ENCODE data around the gene TFF2.

TFF2 gene

DNA sequence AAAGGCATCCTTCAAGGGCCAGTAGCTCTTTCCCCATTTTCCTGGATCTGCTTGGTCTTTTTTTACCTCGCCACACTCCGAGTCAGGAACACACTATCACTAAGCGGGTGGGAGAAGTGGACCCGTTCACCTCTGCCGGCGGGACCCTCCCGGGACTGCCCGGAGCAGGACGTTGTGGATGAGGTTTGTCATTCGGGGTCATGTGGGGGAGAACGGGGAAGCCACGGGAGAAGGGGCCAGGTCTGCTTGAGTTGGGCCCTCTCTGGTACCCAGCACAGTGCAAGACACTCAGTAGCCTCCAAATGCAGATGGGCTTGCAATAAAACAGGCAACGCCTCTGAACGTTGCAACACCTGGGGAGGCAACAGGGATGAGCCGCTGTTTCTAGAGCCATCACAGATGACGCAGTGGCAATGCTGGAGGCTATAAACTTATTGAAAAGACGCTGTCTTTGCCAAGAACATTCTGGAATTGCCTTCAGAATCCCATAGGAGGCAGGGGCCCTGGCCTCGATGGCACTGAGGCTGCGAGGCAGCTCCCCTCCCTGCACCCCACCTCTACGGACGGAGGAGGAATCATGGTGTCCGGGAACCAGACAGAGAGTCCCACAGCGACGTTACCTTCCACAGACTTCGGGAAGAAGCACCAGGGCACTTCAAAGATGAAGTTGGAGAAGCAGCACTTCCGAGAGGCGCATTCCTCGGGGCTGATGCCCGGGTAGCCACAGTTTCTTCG is 3.8 kb downstream of the TFF2 start:
- no peak for DNase-seq

DNA sequence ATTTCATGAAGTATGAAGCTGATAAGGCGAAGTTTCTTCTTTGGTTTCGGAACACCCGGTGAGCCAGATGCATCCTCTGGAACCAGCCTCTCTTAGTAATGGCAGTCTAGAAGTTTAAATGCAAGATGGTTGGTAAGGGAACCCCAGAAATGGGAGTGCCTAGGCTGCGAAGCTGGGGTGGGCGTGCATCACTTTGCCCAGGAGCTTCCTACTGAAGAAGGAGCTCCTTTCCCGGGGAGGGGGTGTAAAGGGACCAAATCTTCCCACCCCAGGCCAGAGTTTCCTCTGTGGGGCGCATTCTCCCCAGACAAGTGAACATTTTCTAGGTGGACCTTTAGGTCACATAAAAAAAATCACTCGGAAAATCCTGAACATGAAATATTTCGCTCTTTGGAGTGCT is 4.4 kb downstream of the TFF2 start:
- no peak for DNase-seq

DNA sequence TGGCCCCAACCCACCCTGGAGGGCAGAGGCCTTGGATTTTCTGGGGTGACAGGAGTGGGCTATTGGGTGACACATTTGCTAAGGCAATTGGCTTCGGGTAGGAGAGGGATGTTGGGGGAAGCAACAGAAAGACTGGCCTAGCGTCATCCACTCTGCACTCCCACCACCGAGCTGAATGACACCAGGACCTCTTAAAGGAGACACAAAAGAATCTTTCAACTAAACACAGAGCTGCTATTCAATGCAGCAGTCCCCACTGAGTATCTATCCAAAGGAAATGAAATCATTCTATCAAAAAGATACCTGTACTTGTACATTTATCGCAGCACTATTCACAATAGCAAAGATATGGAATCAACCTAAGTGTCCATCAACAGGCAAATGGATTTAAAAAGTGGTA is 6.2 kb downstream of the TFF2 start:
- DNase-seq = no peak

DNA sequence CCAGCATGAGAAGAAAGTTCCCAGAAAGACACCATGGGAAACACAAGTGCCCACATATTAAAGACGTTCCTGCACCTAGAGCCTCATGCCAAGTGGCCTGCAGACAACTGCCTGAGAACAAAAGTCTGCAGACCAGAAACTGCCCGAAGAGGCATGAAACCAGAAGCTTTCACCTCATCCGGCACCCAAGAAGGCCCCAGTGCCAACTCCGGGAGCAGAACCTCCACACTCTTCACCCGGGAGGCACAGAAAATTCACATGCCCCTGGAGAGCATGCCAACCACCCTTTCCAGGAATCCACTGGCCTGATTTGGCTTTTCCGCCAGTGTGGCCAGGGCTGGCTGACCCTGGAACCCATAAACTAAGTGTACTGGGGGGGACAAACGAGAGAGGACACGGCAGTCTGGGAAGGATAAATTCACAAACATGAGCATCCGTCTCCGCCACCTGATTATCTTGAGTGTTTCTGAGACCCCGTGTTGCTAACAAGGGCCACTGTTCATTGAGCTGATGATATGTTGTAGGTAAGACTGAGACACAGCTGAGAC is 6.8 kb downstream of the TFF2 start:
- DNase-seq = no peak

DNA sequence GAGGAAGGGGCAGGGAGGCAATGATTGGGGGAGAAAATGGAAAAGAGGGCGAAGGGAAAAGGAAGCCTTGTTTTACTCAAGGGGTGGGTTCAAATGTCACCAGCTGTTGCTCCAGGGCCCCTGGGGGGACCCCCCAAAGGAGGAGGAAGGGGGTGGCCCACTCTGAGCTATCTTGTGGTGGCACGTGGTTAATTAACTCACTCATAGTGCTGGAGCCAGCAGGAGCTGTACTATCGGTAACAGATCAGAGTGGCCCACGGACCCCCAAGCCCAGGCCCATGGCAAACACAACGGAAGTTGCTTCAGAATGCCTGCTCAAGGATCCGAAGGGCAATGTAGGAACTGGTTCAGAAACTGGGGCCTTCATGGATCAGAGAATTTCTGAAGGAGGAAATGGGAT is 7.2 kb downstream of the TFF2 start:
- no peak for DNase-seq

DNA sequence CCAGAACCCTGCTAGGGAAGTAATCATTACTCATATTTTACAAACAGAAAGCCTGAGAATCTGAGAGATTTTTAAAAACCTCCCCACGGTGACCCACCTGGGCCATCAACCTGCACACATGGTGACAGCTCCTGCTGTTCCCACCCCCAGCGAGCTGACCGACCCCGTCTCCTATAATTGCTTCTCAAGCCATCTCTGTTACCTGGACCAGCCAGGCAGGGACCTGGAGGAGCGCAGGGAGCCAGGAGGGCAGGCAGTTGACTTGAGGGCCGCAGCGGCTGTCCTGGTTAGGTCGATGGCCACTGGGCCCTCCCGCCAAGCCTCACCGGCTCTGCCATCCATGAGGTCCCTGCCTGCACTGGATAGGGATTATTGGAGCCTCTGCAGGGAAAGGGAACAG is 7.7 kb downstream of the TFF2 start:
- DNase-seq = no peak

DNA sequence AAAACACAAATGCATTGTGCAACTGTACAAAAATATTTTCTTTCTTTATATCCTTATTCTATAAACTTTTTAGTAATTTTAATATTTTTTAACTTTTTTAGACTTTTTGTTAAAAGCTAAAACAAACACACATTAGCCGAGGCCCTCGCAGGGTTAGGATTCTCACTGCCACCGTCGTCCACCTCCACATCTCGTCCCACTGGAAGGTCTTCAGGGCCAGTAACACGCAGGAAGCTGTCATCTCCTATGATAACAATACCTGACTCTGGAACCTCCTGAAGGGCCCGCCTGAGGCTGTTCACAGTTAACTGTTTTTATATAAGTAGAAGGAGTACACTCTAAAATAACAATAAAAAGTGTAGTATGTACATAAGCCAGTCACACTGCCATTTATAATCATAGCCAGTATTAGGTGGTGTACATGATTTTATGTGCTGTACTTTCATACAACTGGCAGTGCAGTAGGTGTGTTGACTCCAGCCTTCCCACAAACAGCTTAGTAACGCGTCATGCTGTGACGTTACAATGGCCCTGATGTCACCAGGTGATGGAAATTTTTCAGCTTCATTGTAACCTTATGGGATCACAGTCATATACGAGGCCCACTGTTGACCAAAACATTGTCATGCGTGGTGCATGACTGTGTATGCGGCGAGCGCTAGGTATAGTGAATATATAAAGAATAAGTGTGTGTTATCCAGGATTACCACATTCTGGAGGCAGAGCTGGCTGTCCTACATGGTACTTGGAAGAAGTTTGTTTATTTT is 8.8 kb downstream of the TFF2 start:
- DNase-seq = no peak

DNA sequence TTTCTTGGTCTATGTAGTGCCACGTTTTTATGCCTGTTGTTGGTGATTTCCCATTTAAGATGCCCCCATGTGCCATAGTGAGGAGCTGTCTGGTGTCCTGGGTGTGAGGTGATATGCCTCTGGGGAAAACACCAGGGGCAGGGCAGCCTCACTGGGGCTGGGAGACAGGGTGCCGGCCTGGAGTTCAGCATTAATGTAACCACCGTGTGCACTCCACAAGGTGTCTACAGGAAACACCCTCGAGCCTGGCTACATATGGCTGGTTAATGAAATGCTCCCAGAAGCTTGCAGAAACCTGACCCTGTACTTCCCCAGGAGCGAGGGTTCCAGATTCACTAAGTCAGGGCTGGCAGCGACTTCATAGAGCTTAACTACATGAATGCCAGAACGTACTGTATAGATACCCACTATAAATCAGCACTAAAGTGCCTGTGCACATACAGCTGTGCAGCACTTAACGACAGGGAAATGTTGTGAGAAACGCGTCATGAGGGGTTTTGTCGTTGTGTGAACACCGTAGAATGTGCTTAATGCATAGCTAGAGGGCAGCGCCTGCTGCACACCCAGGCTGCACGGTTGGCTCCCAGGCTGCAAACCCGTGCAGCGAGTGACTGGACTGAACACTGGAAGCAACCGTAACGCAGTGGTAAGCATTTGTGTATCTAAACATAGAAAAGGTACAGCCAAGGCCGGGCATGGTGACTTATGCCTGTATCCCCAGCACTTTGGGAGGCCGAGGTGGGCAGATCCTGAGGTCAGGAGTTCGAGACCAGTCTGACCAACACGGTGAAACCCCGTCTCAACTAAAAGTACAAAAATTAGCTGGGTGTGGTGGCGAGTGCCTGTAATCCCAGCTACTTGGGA is 10.4 kb downstream of the TFF2 start:
- no peak for DNase-seq

DNA sequence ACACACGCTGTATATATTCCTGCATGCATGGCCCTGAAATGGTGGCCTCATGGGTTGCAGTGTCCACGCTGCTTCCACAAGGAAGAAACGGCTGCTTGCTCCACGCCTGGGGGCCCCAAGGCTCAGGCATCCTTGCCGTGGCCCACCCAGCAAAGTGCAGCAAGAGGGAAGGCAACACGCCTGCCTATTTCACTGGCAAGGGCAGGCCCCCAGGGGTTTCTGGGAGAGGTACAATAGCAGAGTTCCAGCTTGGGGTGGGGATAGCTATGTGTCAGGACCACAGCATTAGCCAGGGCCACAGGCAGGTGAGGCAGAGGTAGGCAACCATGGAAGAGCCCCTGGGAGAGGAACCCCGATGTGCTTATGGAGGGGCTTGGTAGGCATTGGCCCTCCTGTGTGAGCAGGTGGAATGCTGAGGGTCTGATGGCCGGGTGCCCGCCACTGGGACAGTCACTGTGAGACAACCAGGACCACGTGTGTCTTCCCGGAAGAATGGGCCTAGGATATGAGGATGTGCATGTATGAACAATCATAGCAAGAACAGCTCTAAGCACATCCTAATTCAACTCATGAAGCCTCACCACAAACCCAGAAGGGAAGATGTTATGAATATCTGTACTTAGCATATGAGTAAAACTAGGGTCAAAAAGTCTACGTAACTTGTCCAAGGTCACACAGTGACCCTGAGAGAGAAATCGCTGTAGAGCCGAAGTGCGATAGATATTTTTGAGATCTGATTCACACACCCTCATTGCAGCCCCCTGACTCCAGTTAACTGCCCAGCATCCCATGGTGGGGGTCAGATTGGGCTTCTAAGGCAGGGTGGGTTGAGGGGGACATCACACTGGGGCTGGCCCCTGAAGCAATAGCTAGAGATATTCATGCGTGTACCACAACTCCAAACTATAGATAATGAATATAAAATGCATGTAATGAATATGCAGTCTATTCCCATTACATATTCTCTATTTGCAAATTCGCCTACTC is 11.8 kb downstream of the TFF2 start:
- DNase-seq = no peak

DNA sequence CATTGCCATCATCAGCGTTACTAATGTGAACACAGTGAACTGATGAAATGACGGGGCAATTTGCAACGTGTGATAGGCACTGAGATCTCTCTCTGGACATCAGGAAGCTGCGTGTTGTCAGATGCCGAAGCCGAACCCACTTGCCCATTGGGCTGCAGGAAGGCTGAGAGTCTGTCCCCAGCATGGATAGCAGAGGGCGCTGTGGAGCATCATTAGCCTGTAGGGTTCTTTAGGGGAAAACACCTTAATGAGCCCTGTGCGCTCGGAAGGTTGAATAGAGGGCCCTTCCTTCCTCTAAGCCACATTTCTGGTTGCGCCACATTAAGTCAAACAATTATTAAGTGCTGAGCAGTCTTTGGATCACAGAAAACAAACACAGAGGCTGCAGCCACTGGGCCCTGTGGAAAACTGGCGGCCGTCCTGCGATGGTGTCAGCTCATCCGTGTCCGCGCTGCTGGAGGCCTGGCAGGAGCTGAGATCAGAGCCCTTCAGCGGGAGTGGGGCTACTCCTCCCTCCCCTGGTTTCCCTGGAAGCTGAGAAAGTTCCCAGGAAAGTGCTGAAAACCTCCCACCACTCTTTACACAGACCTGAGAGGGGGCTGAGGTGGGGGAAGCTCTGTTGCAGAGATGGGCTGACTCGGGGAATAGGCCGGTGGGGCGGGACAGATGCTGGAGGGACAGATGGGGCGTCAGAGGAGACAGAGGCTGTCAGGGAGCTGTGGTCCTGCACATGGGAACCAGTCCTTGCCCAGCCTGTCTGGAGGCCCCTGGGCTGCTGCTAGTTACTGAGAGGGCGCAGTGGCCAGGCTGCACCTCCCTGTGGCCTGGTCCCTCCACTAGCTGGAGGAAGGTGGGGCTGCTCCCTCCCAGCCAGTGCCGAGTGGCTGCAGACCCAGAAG is 12.7 kb downstream of the TFF2 start:
- peak in 41 of 56 donors; percentile 5 to 73 (median 42) for DNase-seq

DNA sequence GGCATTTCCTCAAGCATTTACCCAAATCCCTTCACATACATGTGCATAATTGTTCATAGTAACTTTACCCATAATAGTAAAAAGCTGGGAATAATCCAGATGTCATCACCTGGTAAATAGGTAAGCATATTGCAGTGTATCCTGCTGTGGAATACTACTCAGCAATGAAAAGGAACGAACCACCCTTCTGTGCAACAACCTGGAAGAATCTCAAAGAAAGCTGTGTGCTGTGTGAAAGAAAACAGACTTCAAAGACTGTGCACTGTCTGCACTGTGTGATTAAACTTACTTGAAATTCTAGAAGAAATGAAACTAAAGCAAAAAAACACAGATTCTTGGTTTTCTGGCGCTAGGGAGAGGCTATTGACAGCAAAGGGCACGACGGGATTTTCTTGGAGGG is 13.5 kb downstream of the TFF2 start:
- no peak for DNase-seq

DNA sequence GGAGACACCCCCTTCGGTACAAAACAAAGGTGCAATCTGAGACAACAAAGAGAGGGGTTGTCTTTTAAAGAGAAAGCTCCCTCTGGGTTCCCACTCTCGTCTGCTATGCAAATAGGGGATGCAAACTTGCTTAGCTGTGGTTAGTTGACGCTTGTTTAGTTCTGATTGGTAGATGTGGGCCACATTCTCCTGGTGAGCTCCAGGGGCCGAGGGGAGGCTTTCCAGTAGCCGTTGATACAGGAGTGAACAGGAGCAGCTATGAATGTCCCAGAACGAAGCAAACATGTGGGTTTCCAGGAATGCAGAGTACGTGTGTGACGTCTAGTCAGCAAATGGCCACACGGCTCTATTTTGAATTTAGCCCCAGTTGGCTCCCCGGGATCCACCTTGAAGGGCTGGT is 14.7 kb downstream of the TFF2 start:
- no peak for DNase-seq

DNA sequence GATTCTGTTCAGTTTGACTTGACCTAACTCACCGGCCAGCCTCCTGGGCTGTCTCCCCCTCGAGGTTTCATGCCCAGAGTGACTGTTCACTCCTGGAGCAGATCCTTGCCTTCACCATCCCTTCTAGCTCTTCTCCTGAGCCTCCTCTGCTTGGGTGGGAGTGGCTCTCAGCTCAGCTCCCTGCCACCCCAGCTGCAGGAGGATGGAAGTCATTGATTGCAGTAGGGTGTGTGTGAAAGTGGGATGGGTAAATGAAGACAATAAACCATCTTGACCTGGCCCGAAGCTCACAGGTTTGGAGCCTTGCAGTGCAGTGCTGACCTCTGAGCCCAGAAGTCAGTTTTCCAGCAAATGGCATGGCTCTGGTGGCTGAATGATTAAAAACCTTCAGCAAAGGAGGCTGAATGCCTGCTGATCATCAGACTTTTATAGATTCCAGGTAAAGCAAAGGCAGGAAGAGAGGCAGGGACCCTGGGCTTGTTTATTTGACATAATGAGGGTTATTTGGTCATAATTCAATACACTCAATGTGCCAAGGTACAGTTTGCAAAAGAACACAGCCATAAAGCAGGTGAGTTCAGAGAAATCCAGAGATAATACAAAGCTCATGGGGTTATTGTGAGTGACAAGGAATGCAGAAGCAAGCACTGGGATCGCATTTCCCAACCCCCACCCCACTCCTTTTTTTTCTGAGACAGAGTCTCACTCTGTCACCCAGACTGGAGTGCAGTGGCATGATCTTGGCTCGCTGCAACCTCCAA is 18.1 kb downstream of the TFF2 start:
- DNase-seq = no peak

DNA sequence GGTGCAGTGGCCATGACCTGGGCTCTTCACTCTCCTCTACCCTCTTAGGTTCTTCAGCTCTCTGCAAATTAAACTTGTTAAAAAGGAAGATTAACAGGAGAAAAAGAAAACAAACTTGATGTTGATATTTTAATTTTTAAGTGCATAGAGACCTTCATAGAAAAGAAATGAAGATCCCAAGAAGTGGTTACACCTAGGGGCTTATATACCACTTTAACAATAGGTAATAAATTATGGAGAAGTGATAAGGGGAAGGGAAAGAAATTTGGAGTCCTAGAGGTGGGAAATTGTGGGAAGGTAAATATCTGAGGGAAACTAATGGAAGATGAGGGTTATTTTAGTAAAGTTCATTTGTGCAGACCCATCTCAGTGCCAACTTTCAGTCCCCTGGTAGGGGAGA is 19.1 kb downstream of the TFF2 start:
- DNase-seq = no peak

DNA sequence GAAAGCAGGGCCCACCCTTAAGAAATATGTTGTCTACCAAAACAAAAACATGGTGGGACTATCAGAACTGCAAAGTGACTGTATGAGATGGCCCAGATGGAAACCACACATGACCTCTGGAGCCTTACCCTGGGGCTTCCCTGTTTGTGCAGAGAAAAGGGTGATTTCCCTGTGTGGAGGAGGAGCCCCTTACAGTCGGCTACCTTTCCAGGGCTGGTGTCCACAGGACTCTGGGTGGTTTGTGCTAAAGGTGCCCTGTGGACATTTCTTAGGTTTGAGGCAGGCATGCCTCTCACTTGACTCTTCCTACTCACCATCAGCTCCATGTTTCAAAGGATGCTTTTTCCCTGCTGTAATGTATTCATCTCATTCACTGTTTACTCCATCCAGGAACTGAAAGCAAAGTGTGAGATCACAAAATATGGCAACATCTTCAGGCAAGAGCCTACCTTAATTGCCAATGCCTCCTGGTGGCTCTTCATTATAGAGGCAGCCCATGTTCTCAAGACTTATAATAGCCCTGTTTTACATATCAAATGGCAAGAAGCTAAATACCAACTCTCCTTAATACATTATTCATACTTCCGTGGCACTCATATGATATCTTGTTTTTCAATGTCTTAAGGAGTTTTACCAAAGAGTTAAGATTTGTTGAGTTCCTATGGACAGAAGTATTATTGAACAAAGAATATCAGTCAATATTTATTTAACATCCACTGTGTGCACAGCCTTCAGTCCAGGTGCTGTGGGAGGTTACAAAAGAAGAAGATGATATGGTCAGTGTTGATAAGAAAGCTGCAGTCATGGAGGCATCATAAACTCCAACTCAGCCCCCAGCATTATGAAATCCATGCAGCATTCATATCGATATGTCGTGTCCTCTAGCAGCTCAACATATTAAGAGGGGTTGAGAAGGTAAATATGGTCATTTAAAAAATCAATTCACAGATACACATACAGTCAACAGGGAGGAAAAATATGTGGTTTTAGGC is 20.1 kb downstream of the TFF2 start:
- DNase-seq = no peak

DNA sequence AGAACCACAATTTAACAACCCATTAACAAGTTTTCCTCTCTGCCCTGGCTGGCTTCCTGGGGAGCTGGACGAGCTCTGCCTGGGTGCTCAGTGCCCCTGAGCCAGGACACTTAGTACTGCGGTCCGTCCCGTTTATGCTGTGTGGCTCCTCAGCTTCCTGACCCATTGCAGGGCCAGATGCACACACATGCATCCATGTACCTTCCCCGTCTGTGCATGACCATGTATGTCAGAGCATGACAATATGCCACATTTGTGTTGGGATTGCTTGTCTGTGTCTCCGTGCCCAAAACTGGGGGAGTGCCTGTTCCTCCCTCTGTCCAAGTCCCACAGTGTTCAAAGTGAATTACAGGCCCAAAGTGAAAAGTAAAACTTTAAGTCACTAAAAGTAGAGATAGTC is 25.9 kb downstream of the TFF2 start:
- no peak for DNase-seq

DNA sequence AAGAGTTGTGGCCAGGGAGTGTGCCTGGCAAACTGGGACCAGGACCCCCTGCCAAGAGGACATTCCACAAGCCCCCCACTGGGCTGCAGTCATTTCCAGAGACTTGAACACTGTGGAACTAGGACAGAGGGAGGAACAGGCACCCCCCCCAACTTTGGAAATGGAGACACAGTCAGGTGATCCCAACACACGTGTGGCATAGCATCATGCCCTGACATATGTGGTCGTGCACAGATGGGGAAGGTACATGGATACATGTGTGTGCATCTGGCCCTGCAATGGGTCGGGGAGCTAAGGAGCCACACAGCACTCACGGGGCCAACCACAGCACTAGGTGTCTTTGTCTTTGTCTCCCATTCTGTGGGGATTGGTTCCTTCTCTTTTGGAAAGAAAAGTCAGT is 28.9 kb downstream of the TFF2 start:
- no peak for DNase-seq

Measured in amygdala (tissue), 56 donors.